Limb (tissue), 2 donors: ENCODE measurements around the gene GRN.
"Not testable (repeated sequence)": the region's sequence is repeated elsewhere in the genome, so short reads cannot be mapped to it uniquely, and the experiment has no call there.

ENCODE experiments used
- DNase-seq, 2 donors: peaks; one replicate each; pipeline ENCODE4 v3.0.0-alpha.2; 2016; ENCODE audit errors: extremely low spot score in 2 of 2

GRN gene

DNA sequence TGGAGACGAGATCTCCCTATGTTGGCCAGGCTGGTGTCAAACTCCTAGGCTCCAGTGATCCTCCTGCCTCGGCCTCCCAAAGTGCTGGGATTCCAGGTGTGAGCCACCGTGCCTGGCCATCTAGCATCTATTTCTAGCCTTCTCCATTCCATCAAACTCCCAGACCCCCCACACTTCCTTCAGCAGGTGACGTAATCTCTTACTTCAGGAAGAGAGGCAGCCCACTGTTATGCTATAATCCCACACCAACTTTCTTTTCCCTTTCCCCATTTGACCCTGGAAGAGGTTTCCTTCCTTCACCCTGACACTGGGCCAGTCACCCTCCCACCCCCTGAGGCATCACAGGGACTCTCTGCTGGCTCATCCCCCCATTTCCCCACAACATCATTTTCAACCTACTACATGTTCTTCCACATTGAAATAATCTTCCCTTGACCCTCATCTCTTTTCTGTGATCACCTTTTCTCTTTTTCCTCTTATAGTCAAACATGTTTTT, 36.8 kb downstream of the GRN start:
- DNase-seq: no peak

DNA sequence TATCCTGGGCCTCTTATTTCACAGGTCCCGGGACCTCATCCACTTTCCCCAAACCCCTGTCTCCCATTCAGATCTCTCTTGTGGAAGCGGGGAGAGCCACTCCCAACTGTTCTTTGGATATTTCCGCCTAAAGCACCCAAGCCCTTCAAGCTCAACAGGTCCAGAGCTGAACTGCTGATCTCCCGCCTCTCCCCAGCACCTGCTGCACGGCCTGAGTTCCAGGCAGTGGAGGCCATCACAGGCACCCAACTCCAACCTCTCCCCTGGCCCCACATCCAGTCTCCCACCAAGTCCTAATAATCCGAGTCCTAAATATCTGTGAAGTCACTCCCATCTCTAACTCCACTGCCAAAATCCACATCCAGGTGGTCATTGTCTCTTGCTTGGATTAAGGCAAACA, 37.8 kb downstream of the GRN start:
- DNase-seq: no peak

DNA sequence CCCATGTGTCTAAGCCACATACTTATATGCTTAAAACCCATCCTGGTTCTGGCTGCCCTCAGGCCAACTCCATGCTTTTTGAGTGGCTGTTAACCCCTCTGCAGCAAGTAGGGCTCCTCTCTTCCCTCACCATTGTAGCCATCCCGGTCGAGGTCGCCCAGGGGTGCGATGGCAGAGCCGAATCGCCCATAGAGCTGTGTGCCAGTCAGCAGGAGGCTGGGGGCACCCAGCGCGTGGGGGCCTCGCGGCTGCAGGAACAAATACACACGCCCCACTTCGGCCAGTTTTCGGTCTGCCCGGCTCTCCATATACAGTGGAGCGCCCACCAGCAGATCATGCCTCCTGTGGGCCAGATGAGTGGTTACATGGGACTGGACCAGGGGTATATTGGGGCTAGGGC, 38.3 kb downstream of the GRN start:
- DNase-seq: no peak

DNA sequence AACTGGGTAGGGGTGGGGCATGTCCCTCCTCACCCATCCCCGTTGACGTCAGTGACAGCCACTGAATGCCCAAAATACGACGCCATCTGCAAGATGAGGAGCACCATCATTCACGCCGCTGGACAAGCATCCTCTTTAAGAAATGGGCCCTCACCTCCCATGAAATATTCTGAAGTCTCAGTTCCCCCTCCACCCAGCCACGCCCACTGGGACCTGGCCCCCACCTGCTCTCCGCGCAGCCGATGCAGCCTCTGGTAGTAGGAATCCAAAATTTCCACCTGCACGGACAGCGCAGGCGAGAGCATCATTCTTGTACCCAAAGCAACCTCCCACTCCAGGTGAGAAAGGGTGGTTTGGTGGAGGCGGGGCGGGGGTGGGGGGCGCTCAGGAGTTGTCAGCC, 38.8 kb downstream of the GRN start:
- no peak for DNase-seq

DNA sequence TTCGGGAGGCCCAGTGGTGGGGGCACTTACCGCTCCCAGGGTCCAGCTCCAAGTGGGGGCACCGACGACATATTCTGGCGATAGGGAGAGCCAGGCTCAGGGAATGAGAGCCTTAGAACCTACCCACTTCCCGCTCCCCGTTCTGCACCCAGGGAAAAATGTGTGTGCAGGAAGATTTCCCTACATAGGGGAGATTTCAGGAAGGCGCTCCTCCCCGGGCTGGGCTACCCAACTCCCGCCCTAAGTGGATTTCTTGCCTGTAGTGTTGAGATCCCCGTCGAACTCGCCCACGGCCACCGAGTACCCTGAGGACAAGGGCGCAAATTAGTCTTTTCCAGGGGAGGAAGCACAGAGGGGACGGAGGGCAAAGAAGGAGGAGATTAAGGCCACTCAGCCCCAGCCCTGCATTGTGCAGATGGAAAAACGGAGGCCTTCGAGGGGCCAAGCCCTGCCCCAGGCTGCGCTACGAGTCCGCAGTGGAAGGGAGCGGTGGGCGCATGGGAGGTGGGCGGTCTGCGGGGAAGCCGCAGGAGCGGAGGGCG, 39.2 kb downstream of the GRN start:
- no peak for DNase-seq

DNA sequence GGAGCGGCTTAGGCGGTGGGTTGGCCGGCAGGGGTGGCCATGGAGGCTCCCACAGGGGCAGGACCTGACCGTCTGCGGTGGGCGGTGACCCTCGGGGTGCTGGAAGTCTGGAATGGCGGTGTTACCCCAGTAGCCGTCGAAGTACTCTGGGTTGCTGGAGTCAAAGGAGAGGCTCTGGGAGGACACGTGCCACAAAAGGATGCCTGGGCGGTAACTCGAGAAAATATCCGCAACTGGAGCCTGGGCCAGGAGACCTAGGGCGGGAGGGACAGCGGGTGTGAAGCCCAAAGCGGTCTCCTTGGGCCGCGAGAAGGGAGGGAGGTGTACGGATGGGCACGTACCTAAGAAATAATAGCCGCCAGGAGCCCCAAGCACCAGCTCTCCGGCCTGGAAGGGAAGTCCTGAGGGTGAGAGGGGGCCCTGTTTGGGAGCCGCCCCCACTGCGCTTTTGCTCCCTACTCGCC, 39.8 kb downstream of the GRN start:
- no peak for DNase-seq

DNA sequence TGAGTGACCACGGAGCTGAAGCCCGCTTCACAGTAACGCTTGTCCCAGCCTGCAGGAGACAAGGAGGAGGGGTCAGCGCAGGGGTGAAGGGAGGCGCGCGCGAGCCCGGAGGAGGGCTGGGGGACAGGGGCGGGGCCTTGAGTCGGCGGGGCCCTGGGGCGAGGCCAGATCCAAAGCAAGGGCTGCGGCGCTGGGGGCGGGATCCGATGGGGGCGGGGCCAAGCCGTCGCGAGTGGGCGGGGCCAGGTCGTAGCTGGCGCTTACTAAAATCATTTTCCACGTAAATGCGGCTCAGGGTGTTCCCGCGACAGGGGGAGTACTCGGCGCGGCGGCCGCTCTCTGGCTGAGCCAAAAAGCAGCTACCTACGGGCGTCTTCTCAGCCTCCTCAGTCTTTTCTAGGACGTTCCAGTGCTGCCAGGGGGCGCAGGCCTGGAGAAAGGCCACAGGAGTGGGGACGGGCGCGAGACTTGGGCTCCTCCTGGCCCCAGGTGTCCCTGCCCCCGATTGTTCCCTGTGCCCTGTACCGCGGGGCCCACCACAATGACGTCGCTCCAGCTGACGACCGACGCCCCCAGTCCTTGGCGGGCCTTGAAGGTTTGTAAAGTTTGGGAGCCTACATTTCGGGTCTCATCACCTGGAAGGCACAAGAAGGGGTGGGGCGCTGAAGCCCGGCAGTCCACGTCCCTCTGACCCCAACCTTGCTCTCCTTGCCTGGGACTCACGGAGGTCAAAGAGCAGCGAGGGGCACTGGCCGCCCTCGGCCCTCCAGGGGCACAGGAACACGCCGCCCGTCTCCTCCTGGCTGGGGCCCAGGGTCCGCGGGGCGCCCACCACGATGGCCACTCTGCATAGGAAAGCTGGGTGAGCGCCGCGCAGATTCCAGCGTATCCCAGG, 40.4 kb downstream of the GRN start:
- peak; percentile 78 to 92 for DNase-seq

DNA sequence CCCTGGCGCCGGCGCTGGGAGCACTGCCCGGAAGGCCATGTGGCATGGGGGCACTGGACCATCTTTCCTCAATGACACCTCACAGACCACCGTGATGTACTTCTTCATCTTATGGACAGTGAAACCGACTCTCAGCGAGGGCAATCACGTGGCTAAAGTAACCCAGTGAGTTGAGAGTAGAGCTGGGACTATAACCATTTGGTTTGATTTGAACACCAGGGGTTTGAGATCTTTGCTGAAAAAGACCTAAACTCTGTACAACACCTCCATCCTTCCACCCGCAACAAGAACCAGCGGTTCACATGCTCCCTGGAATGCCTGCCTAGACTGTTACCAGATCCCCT, 41.1 kb downstream of the GRN start:
- DNase-seq: no peak

DNA sequence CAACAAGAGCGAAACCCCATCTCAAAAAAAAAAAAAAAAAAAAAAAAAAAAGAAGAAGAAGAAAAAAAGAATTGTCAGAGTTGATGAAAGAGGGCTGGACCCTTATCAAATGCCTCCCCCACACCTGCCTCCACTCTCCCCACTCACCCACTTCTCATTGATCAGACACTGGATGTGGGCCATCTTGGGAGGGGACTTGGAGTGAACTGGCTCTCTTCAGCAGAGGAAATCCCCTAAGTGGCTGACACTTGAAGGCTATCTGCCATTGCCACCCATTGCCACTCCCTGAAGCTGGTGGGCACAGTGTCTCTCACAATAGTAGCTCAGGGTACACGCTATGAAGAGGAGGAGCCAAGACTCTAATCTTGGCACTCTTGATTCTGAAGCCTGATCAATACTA, 42.7 kb downstream of the GRN start:
- DNase-seq: no peak

DNA sequence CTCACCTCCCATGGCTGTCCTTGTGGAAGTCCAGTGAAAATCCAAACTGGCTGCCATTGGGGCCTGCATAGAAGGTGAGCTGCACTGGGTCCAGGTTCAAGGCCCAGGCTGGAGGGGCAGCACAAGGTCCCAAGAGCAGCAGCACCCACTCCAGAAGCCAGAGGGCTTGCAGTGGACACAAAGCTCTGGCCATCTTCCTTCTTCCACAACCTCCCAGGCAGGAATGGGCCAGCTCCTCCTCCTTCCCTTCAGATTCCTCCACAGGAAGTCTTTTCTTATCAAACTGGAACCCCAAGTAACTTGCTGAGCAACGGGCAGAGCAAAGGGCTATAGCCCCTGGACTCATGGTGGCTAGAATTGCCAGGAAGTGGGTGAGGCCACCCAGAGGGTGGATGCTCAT, 44.2 kb downstream of the GRN start, which contains the start of gene ITGA2B:
ITGA2B (minus strand) TSS at position 369 of the 400 bp plus-strand sequence; CDS start at position 193, 176 bp downstream.
- DNase-seq: no peak

DNA sequence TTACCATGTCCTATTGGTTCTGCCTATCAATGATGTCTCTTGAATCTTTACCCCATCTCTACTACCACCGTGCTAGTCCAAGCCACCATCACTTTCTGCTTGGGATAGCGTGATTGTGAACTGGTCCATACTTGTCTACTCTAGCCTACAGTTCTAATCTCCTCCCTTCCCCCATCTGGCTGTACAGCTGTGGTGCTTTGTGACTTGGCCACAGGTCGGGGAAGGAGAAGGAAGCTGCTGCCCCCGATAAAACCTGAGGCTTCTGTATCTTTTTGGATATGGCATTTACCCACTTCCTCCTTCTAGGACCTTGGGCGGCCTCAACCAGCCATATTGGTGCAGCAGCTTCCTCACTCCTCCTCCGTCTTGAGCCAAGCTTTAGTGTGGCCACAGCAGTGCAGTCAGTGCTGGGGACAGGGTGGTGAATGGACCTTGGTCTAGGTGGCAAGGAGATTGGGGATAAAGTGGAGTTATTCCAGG, 44.7 kb downstream of the GRN start:
- DNase-seq: no peak

DNA sequence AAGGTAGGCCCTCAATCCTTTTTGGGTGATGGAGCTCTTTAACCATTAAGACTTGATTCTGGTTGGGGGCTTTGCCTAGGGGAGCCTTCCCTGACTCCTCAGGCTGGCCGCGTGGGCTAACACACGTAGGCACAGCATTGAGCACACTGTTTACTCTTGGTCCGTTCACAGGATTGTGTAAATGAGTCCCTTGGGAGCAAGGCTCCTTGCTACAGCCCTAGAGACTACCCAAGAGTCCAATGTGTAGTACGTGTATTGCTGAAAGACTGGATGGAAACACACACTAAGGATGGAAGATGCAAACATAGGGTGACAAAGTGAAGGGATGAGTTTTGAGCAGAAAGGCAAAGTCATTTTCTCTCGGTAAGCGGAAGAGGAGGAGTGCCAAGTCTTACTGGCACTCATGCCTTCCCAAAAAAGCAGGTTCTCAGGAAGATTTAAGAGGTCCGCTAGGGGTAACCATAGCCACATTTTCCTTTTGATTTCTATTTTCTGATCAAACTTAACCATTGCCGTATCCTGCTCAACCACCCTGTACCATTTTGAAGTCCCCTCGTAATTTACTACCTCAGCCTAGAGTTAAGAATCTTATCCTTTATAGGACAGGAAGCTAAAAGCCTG, 45.3 kb downstream of the GRN start:
- no peak for DNase-seq

DNA sequence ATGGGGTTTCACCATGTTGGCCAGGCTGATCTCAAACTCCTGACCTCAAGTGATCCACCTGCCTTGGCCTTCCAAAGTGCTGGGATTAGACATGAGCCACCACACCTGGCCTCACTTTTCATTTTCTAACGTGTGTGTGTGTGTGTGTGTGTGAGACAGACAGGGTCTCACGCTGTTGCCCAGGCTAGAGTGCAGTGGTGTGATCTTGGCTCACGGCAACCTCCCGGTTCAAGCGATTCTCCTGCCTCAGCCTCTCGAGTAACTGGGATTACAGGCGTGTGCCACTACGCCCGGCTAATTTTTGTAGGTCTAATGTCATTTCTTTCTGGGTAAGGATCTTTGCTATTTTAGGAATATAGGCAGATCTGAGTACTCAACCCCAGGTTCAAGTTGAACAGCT, 49.0 kb downstream of the GRN start:
- not testable (repeated sequence) for DNase-seq

DNA sequence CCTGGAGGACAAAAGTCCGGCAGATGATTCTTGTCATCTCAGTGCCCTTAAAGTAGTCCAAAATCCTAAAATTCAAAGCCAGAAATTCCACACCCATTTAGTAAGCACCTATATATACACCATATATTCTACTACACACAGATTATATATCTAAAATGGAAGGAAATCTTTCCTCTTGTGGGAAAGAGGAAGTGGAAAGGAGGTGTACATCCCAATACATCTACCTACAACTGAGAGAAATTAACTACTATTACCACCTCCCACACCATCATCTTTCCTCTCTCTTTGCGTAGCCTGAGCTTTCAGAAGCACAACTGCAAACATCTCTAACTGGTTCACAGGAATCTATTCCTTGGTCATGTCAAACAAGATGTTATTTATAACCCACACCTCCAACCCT, 49.7 kb downstream of the GRN start:
- DNase-seq: no peak

DNA sequence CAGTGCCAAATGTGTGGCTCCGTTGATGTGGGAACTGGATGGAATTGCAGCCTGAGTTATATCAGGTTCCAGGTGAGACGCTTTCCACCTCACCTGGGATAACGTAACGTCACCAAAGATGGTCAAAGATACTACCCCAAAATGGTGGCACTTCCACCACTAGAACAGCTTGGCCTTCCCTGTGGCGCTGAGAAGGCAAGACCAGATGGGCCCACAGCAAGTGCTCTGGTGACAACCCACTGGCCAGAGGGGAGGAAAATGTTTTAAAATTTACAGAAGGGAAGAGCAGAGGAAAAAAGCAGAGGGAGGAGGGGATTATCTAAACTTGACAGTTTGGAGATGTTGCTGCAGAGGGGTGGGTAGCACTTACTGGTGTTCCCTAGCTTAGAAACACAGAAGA, 51.8 kb downstream of the GRN start:
- DNase-seq: no peak

DNA sequence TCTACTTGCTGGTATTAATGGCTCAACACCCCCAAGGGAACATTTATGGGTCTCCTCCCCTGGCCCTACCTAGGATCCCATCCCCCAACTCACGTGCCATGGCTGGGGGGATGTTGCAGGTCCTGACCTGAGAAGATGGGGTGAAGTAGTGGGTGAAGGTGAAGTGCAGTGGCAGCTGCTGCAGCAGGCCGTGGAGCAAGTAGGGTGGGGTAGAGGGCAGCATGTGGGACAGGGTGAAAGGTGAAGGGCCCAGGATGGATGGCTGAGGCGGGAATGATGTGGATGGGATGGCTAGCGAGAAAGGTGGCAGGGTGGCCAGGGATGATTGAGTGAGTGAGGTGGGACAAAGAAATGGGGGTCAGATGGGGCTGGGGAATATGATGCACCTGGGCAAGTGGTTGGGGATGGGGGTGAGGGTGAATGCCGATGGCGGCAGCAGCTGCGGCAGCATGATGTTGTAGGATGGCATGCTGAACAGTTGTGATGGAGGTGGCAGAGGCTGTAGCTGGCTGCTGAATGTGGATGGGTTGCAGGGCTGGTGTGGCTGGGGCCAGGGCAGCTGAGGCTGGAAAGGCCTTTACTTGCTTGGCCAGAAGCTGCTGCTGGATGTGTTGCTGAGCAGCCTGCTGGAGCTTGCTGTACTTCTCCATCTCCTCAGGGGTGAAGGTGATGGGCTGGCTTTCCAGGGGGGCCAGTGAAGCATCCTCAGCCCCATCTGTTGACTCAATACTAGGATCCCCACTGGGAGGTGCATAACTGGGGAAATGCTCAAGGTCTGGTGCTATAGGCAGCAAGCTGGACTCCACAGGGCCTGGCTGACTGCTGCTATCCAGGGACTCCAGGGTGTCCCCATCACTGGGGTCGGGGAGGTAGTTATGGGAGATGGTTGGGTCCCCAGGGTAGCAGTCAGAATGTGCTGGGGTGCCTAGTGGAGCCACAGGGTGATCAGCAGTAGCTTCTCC, 52.7 kb downstream of the GRN start:
- no peak for DNase-seq

DNA sequence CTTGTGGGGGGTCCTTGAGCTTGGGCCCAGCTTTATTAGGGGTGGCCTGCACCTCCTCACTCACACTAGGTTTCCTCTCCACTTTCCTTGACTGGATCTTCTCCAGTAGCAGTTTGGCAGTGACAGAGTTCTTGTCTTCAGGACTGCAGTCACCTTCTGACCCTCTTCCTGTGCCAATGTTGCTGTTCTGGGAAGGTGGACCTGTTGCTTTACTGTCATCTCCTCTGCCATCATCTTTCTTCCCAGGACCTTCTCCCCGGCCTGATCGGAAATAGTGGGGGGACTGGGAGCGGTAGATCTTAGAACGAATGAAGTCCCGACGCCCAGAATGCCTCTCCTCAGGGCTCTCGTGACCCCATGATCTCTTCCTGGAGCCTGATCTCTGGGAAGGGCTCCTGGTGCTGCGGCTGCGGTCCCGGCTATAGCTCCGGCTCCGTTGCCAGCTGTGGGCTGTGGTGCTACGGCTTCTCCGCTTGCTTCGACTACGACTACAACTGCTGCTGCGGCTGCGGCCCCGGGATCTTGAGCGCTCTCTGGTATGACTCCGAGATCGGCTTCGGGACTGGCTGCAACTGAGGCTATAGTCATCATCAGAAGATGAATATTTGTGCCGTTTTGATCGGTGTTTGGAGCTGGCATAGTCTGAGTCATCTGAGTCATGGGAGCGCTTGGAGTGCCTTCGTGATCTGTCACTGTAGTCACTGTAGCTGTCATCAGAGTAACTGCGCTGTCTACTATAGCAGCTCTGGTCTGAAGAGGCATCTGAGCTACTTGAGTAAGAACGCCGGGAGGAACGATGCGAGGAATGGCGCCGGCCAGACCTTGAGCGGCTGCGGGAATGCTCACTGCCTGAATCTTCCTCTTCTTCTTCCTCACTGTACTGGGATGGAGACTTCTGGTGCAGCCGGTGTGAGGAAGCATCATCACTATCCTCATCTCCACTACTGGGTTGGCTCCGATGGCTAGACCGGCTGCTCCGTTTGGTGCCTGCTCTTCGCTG, 53.9 kb downstream of the GRN start:
- DNase-seq: no peak

DNA sequence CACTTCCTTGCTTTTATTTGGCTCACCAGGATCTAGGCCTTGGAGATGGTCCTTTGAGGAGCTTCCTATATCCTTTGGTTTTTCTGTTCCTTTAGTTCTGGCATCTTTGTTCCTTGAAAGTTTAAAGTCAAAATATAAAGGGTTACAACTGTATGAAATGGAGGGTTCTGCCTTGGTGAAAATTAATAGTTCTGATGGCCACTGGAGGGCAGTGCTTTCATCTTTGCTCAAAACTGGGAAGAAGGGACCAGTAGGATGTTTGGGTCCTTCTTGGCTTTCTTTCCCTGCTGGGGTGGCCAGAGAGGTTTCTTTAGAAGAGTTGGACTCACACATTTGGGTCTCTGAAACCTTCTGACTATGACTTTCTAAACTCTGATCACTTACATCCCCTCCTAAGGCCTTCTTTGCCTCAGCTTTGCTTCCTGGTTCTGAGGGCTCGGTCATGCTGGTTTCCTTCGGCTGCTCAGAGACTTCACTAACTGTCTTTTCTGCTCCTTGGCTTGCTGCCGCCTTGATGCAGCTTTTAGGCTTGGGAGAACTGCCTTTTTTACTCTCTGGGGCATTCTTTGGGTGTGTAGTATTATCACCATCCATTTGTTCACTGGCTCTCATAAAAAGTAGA, 55.2 kb downstream of the GRN start:
- DNase-seq: no peak
